GM12892 (cell line): ENCODE data around the gene HIVEP3.

Experiments
- POLR2AphosphoS5 ChIP-seq: IDR thresholded peaks from 2 replicates; pipeline ENCODE4 v1.6.1; 2011; ENCODE audit warnings: low read depth, low read length, control low read depth
- TAF1 ChIP-seq: IDR thresholded peaks from 2 replicates; pipeline ENCODE4 v1.6.1; 2011; ENCODE audit warnings: low read depth, mild to moderate bottlenecking, control low read depth, low read length, borderline replicate concordance

DNA sequence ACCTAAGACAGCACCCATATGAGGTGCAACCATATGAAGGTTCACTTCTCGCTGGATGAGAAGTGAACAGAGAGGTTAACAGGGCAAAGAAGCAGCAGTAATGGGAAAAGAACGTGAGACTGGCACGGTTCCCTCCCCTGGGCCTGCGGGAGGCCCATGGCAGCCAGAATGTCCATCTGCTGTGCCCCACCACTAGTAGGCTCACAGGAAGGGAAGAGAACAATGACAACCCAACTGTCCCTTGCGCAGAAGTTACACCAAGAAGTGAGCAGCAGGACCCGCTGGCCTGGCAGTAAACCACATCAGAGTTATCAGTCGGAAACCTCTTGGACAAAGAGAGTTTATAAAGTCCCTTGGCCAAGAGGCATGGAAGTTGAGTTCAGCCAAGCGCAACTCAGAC is 11.3 kb downstream of the HIVEP3 start:
- TF ChIP-seq POLR2AphosphoS5 (no peak), TAF1 (no peak)
